Stimulated activated CD4-positive, alpha-beta T cell treated with anti-CD3 and anti-CD28 coated beads, Interleukin-2, amount 100 ng/mL, for 4 hours (primary cell): ENCODE measurements around the gene KCNAB2.
"Not testable (repeated sequence)": the region's sequence is repeated elsewhere in the genome, so short reads cannot be mapped to it uniquely, and the experiment has no call there.

ENCODE experiments used
- DNase-seq: peaks from one replicate; pipeline ENCODE4 v3.0.0-alpha.2; 2020; ENCODE audit warnings: low read depth

The KCNAB2 gene

DNA sequence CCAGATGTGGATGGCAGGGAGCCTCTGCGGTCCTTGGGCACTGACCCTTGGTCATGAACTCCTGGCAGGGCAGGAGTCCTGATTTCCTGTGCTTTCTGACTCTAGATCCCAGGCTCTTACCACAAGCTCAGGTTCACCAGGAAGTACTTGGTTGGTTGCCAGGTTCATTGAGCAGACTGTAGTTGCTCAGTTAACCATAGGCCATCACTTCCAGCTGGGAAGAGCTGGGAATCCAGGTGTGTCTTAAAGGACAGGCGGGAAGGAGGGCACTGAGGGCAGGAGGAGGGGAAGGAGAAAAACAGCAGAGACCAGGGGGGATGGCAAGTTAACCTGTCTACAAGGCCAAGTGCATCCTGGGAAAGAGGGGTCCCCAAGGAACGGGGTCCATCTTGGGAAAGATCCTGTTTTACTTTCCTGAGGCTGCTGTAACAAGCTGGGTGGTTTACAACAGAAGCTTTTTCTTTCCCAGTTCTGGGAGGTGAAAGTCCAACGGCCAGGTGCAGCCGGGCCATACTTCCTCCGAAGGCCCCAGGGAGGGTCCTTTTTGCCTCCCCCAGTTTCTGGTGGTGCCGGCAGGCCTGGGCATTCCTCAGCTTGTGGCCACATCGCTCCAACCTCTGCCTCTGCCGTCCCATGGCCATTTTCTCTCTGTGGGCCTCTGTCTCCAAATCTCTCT, 11.6 kb downstream of the KCNAB2 start:
- no peak for DNase-seq

DNA sequence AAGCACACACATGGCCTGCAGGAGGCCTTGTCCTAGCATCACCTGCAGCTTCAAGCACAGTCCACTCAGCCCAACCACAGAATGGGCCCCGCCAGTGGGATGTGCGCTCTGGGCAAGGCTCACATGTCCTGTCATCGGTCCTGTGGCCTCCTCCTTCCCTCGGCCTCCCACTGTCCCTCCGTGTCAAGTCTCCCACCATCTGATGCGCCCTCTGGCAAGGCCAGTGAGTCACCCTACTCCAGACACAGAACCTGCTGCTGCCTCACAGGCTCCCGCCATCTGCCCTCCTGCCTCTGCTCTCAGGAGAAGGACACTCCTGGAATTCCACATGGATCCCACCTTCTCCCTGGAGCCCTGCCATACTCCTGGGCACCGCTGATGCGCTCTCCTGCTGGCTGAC, 14.2 kb downstream of the KCNAB2 start:
- no peak for DNase-seq

DNA sequence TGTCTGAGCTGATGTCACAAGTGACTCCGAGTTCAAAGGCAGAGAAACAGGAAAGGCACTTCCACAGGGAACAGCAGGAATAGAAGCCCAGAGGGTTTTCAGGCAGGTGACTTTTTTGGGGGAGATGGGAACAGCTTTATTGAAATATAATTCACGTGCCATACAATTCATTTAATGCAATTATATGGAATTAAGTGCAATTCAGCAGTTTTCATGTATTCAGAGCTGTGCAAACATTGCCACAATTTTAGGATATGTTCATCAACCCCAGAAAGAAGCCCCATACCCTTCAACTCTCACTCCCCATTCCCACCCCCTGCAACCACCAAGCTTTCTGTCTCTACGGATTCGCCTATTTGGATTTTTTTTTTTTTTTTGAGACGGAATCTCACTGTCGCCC, 17.0 kb downstream of the KCNAB2 start:
- no peak for DNase-seq

DNA sequence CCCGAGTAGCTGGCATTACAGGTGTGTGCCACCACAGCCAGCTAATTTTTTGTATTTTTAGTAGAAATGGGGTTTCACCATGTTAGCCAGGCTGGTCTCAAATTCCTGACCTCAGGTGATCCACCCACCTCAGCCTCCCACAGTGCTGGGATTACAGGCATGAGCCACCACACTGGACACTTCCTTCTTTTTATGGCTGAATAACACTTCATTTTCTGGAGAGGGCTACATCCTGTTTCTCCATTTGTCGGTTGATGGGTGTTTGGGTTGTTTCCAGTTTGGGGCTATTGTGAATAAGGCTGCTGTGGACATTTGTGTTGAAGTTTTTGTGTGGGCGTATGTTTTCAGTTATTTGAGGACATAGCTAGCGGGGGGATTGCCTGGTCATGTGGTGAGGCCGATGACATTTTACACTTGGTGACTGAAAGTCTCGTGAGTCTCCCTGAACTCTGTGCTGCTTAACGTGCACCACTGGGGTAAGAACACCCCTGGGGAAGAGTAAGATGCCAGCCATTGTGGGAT, 17.9 kb downstream of the KCNAB2 start:
- DNase-seq, result not testable (repeated sequence)

DNA sequence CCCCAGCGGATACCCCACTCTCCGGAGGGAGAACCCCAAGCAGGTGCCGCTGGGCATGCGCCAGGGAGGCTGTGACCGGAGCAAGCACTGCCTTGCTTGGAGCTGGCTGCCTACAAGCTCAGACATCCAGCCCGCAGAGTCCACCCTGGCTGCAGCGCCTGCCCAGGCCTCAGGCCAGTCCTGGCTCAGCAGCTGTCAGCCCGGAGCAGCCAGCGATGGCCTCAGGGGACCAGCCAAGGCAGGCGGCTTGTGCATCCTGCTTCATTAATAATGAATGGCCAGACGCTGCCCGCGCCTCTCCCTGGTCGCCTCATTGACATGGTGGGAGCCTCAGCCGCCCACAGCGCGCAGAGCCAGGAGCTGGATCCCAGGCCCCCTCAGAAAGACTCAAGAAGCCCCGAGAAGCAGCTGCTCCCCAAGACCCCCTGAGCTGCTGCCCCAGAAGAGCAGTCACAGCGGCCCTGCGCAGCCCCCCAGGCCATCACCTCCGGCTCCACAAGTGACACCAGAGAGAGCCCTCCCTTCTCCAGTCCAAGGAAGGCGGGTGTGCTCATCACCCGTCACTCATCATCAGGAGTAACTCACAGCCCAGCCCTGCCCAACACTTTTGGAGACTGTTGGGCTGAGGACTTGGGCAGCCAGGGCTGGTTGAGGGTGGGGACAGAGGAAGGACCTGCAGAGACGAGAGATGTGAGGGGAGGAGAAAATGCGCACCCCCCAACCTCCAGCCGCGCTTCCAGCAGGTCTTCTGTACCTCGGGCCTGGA, 19.6 kb downstream of the KCNAB2 start:
- DNase-seq, result no peak

DNA sequence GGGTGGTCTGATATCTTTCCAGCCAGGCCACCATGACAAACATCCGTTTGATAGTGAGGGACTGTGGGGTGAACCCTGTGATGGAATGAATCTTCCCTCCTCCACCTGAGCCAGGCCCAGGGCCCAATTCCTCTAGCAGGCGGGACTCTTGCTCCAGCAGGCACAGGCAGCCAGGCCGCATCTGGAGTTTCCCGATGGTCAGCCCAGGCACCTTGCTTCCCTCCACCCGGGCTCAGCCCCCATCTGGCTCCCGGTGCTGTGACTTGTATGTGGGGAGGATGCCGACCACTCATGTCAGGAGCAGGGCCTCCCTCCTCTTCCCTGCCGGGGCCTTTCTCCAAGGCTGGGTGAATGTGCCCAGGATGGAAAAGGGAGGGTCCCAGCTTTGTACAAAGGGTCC, 21.0 kb downstream of the KCNAB2 start:
- no peak for DNase-seq

DNA sequence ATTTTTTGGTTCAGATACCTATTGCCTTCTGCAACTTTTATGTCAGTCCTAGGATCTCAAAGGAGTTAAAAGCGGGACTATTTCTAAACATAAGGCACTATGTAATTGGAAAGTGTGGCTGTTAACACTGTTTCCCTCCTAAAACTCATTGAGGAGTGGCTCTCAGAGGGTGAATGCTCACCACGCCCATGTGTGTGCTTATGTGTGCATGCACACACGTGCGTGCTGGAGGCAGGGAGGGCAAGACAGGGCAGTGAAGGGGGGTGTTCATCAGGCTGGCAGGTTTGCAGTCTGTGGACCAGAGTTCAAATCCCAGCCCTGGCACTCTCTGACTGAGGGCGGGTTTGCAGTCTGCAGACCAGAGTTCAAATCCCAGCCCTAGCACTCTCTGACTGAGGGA, 22.4 kb downstream of the KCNAB2 start:
- DNase-seq, result no peak

DNA sequence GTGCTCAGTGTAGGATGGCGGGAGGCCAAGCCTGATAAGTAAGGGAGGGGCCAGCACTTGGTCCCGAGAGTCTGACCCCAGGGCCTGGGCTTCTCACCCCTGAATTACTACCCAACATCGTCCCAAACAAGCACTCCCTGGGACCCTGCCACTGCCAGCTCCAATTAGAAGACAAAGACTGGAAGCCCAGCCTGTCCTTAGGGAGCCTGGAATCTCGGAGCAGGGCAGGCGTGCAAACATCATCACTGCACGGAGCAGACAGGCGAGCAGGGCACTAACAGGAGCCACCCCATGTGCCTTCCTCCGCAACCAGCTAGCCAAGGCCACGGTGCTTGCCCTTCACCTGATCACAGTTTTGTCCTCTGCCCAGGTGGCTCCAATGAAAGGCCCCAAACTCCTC, 23.2 kb downstream of the KCNAB2 start:
- no peak for DNase-seq

DNA sequence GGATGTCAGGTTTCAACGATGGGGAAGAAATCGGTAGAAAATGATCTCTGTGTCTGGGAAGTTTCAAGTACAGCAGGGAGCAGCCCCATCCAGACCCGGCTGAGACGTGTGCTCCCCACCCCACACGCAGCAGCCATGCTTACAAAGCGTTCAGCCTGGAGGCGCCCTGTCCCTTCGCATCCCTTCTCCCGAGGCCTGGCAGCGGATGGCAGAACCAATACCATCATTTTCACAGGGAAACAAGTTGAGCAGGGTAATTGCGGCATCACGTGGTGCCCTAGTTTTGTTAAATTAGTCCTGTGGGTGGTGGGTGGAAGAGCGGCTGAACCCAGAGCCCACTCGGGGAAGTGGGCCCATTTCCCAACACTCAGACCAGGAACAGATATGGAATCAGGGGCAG, 23.9 kb downstream of the KCNAB2 start:
- DNase-seq, result no peak

DNA sequence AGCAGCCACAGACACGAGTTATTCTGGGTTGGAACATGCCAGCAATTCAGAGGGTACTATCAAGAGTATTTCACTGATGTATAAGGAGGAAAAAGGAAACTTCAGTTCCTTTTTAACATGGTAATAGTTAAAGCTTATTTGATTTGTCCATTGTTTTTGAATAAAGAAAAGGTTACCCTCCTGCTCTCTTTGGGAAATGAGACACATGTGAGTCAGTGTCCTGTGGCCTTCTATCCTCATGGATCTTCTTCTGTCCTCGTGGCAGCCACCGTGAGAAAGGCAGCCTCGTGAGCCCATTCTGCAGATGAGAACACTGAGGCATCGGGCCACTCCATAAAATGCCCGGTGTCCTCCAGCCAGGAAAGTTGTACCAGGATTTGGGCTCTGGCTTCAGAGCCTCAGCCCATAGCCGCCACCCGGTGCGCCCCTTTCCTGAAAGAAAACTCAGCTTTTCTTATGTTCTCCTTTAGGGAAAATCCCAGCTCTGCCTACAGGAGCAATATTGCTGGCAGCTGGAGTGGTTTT, 24.8 kb downstream of the KCNAB2 start:
- no peak for DNase-seq

DNA sequence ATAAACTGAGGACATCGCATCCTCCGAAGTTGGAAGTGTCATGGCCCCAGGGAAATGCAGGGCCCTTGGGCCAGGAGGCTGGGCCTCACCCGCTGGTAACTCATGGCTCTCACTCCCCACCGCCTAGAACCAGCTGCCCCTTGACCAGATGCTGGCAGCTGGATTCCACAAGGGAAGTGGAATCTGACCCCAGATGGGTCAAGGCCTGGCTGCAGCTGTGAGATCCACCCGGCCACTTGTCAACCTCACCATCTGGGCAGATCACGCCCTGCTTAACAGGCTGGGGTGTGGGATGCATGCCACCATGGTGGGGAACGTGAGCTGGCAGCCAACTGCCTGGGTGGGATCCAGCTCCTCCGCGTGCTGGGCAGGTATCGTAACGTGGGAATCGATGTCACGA, 25.5 kb downstream of the KCNAB2 start:
- no peak for DNase-seq

DNA sequence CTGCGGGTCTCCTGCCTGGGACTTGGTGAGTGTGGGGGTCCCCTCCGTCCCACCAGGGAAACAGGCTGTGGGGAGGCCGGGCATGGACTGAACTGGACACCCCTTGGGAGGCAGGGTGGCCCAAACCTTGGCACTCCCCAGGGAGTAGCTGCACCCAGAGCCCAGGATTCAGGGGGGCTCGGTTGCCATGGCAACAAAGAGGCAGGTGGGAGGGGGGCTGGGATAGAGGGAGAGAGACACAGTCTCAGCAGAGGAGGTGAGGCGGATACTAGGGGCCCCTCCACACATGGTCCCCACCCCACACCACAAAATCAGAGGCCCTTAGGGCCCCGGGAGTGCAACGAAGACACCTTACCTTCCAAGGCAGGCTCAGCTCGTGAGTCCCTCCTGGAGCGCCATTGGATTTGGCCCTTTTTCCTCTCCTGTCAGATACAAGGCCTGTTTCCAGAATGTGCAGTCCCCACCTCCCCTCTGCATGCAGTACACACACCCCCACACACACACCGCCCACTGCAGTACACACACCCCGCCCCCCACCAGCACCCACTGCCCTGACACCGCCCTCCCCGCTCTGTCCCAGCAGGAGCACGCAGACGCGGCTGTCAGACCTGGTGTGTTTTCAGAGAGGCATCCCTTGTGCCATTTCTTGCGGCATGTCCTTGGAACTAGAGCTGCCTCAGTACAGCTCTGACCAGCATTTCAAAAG, 27.2 kb downstream of the KCNAB2 start:
- DNase-seq, result no peak

DNA sequence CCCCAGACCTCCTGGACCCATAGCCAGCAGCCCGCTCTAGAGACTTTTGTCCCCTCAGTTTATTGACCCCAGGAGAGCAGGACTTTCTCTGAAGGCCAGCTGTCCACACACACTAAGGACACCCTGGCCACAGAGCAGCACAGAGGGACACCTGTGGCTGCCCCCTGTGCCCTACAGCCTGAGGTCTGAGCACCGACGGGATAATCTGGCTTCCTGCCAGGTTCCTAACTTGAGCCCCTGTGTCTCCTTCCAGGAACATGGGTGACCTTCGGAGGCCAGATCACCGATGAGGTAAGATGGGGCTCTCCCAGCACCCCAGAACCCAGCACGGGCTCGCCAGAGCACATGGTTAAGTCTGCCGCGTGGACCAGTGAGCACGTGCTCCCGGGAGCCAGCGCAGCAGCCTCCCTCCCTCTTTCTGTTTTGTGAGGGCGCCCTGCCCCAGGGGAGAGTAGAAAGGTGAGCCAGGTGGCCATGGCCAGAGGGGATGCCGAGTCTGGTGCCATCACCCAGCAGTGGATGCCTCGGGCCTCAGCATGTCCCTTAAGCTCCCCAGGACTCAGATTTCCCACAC, 27.9 kb downstream of the KCNAB2 start:
- no peak for DNase-seq

DNA sequence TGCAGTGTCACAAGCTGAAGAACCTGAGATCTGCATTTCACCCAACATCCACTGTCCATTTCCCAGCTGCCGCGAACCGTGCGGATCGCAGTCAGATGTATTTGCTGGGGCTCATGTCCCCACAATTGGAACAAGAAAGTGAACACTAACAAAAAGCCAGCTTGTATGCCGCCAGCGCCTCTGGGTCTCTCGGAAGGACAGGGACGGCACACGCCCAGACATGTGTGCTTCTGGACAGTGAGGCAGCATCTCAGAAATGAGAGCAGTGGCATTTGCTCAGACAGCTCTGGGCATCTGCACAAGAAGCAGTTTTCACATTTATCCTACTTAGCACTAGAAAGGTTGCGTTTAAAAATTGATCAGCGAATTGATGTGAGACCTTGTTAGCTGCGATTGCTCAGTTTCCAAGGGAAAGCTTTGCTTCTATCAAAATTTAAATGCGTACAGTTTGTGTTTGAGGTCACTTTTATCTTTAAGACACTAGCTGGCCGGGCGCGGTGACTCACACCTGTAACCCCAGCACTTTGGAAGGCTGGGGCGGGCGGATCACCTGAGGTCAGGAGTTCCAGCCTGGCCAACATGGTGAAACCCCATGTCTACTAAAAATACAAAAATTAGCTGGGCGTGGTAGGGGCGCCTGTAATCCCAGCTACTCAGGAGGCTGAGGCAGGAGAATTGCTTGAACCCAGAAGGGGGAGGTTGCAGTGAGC, 28.7 kb downstream of the KCNAB2 start:
- DNase-seq, result no peak

DNA sequence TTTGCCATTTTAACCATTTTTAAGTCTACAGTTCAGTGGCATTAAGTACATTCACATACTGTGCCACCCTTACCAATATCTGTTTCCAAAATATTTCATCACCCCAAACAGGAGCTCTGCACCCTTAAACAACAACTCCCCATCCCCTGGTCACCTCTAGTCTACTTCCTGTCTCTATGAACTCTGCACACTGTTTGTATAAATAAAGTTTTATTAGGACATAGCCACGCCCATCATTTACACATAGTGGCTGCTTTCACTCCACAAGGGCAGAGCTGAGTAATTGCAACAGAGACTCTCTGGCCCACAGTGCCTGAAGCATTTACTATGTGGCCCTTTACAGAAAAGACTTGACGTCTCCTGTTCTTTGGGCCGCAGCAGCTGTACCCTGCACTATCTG, 30.1 kb downstream of the KCNAB2 start:
- DNase-seq, result no peak

DNA sequence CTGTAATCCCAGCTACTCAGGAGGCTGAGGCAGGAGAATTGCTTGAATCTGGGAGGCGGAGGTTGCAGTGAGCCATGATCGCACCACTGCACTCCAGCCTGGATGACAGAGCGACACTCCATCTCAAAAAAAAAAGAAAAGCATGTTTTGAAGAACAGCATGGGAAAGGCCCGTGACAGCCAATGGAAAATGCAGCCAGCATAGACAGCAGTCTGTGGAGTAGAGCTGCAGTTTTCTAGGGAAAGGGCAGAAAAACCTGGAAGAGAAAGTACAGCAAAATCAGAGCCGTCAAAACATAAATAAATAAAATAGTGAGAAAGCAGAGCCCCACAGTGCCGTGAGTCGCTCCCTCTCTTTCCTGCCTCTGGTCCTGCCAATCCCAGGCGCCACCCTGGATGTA, 31.4 kb downstream of the KCNAB2 start:
- not testable (repeated sequence) for DNase-seq

DNA sequence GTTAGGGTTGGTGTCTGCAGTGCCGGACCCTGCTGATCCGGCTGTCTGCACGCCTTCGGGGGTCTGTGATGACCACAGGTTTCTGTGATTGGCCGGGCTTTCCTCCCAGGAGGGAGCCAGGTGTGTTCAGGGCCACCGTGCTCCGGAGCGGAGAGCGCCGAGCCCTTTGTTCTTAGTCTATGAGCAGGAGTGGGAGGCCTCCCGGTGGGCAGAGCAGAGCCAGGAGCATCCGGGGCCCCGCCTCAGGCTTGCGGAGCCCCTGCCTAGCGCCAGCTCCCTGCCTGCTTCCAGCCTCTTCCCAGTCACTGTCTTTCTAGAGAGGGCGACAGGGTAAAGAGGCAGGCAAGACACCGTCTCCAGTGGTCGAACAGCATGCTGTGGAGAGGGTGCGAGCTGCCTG, 31.8 kb downstream of the KCNAB2 start:
- no peak for DNase-seq

DNA sequence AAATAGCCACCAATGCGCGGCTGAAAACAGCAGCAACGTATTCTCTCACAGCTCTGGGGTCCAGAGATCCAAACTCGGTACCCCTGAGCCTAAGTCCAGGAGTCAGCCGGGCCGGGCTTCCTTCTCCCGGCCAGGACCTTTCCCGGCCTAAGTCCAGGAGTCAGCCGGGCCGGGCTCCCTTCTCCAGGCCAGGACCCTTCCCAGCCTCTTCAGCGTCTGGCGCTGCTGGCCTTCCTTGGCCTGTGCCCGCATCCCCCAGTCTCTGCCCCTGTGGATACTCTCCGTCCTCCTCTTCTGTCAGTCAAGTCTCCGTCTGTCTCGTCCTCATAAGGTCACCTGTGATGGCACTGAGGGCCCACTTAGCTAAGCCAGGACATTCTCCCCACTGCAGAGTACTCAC, 32.2 kb downstream of the KCNAB2 start:
- DNase-seq, result no peak

DNA sequence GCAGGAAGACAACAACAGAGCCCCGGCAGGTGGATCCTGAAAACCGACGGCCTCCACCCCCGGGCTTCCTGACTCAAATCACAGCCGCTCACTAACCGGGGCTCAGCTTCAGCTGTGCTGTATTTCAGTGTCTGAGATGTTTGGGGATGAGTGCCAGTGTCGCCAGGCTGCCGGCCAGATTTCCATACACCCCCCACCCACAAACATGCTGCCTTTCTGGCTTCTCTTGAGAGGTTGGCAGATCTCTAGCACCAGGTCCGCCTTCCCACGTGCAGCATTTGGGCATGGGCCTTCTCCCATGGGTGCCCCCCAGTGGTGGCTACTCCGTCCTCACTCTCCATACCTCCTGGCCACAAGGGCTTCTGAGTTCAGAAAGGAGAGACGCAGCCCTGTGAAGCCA, 34.8 kb downstream of the KCNAB2 start:
- no peak for DNase-seq

DNA sequence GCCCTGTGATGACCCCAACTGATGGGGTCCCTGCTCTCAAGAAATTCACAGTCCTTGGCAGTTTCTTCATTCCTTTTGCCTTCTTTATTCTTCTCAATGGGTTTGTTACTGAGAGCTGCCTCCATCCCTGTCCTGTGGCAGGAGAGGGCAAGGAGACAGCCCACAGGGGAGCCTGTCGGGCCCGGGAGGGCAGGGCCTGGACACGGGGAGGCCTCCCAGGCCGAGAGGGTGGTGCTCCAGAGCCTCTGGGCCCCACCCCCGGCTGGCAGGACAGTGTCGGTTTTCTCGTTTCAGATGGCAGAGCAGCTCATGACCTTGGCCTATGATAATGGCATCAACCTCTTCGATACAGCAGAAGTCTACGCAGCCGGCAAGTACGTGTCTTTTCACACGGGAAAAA, 36.2 kb downstream of the KCNAB2 start:
- no peak for DNase-seq

DNA sequence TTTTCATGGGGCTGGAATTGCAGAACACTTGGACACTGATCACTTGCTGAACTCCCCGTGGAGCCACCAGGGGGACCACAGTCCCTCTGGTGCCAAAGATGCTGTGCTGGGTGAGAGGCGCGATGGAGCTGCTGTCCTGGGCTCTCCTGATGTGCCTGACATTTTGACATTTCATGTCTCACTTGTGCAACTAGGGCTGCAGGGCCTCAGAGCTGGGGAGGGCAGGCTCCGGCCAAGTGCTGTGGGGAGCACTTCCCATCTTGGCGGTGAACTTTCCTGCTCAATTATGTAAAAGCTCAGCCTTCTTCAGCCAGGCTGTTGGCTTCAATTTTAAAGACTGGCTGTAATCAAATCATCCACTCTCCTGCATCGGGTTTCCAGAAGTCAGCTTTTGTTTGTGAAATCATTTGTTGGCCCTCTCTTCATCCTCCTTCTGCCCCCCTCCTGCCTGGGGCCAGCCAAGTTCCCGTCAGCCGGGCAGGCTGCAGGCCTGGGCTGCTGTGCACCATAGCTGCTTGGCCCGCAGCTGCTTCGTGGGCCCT, 36.8 kb downstream of the KCNAB2 start:
- DNase-seq, result no peak

DNA sequence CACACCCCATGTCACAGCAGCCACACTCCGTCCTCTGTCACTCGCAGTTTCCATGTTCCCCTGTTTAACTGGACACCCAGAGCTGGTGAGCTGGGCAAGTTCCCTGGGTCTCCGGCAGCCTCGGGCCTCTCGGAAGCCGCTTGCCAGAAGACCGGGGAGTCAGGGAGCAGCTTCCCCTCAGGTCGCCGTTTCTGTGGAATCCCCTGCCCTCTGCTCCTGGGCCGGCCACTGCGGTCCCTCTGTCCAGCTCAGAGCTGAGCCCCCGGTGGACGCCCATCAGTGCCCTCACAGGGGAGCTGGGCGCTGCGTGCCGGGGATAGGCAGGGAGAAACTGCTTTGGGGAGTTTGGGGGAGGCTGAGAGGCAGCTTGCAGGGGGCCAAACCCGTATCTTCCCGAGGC, 37.7 kb downstream of the KCNAB2 start:
- no peak for DNase-seq
